ENCODE results near the gene TMCO2.

DNA sequence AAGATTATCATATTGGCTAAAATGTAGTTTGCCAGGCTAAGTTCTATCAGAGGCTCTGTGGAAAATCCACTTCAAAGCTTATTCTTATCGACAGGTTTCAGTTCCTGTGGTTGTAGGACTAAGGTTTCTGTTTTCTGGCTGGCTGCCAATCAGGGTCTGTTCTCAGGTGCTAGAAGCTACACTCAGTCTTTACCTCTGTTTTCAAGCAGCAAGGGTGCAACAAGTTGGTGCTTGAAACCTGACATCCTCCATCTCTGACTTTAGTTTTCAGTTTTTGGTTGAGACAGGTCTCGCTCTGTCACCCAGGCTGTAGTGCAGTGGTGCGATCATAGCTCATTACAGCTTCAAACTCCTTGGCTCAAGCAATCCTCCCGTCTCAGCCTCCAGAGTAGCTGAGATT, 15.3 kb upstream of the TMCO2 start:
- TF ChIP-seq, protein P1, sequence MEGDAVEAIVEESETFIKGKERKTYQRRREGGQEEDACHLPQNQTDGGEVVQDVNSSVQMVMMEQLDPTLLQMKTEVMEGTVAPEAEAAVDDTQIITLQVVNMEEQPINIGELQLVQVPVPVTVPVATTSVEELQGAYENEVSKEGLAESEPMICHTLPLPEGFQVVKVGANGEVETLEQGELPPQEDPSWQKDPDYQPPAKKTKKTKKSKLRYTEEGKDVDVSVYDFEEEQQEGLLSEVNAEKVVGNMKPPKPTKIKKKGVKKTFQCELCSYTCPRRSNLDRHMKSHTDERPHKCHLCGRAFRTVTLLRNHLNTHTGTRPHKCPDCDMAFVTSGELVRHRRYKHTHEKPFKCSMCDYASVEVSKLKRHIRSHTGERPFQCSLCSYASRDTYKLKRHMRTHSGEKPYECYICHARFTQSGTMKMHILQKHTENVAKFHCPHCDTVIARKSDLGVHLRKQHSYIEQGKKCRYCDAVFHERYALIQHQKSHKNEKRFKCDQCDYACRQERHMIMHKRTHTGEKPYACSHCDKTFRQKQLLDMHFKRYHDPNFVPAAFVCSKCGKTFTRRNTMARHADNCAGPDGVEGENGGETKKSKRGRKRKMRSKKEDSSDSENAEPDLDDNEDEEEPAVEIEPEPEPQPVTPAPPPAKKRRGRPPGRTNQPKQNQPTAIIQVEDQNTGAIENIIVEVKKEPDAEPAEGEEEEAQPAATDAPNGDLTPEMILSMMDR (IDR thresholded peaks at IDR 0.05; ENCODE audit: low read depth, low read length): no peak
- TF ChIP-seq EZH2phosphoT487 (IDR thresholded peaks at IDR 0.05; ENCODE audit: low read depth): no peak

Data from OCI-LY3 (cell line).